Left renal cortex interstitium (tissue), 4 donors: ENCODE data around the gene C1QTNF6. TPM values are rescaled to one million over a fixed set of nuclear protein-coding genes. Genes with fewer than 3 reads are reported as not detected.
A peak's percentile ranks its signal among the peaks of the same experiment; 100 is the strongest.

Experiments
- DNase-seq, 4 donors: peaks; one replicate each; pipeline ENCODE4 v3.0.0-alpha.2; 2013; ENCODE audit warnings: low read depth in 4 of 4, low spot score in 2 of 4, missing footprints in 1 of 4
- polyA plus RNA-seq, 4 donors: library from polyadenylated mRNA; unstranded; fragments of 120-200 nt; gene quantifications; one replicate each; pipeline ENCODE4 v1.2.1, GENCODE V29; 2013; ENCODE audit not compliant: insufficient read length in 4 of 4

The C1QTNF6 gene
- polyA plus RNA-seq, 4 donors, result 29.1 to 36.9 (median 32.3) TPM

DNA sequence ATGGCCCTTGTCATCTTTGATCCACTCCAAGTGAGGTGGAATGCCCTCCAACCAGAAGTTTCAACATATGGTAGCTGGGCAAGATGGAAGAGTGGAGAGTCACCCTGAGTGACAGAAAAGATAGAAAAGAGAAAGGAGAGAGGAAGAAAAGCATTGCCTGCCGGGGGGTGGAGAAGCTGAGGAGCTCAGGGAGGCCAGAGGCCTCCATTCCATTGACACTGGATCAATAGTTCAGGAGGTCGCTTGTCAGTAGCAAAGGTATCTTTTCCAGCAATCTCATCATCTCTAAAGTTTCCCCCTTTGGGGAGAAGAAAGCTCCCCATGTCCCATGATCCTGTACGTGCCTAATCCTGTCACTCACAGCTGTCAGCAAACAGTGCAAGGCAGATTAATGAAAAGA is 6.7 kb upstream of the C1QTNF6 start:
- no peak for DNase-seq

DNA sequence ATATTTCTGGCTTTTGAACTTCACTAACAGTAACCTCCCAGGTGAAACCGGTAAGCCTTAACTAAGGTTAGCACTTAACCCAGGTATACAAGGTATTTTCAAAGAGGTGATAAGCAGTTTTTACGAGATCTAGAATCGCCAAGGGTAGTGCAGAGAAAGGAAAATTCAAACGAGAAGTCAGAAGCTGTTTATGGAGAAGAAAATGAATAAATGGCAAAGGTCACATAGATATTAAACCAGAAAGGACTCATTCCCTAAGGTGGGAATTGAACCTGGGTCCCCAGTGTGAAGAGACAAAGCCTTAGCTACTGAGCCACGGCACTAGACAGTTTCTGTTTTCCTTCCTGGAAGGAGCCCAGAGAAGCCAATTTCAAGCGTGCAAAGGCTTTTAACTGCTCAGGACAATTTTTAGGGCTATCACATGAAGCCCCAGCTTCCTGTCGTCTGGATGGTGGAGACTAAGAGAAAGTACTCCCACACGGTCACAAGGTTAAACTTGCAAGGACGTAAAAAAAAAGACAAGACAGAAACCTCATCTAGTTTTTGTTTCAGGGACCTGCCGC is 5.7 kb upstream of the C1QTNF6 start:
- DNase-seq, result peak in 1 of 4 donors; percentile 47

- no peak for DNase-seq
Observed at GRCh38 chr22:37192741-37193140, 4.7 kb upstream of the C1QTNF6 start.

DNA sequence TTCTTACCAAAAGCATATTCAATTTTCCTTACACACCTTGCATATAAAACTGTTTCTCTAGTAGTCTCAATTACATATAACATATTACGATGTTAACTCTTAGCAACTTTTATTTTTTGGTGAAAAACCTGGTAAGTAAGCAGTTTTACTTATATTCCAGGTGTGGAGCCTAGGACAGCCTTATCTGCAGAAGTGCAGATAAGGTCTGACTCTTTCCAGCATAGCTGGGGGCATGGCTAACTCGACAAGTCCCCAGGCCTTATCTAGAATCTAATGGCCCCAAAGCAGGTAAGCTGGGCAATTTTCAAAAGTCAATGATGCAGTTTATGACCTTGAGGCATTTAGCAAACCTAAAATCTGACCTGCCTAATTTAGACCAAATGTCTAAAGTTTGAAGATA is 4.2 kb upstream of the C1QTNF6 start:
- no peak for DNase-seq

DNA sequence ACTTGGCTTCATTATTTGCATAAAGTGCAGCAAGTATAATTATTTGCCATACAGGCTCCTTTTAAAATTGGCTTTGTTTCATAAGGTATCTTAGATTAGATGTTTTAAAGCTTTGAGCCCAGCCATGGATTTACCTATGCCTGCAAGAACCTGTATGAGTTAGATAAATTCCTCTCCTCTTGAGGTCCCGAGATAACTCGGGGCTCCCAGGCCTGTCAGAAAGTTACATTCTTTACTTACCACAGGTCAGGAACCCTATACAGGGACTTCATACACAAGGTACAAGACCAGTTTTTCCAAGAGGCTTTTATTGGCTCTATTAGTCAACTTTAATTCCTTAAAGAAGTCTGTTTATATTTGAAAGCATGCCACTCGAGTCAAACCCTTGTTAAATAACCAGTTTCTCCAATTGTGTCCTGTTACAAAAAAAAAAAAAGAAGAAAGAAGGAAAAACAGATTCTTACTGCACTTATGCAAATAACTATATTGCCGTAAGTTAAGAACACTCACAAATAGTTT is 2.3 kb upstream of the C1QTNF6 start:
- DNase-seq, result no peak

- DNase-seq, result no peak
Observed at GRCh38 chr22:37188901-37189466, 937 bp upstream of the C1QTNF6 start.

GRCh38 chr22:37187552-37187890 is 526 bp downstream of the C1QTNF6 start:
- no peak for DNase-seq

DNA sequence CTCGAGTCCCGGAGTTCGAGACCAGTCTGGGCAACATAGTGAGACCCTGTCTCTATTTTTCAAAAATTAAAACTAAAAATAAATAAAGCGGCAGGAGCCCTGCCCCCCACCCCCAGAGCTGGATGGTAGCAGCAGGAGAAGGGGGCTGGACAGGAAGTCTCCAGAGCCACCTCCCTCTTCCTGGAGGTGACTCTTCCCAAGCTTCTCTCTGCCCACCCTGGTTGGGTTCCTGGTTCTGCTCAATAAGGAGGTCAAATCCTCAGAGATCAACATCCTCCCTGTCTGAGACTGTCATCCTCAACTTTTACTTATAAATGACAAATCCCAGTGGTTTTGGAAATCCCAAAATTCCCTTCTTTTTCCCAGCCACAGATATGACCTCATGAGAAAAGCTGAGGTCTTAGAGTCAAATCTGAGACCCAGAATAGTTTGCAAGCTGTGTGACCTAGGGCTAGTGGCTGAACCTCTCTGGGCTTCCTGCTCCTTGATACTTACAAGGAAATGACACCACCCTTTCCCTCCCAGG is 987 bp downstream of the C1QTNF6 start:
- no peak for DNase-seq

DNA sequence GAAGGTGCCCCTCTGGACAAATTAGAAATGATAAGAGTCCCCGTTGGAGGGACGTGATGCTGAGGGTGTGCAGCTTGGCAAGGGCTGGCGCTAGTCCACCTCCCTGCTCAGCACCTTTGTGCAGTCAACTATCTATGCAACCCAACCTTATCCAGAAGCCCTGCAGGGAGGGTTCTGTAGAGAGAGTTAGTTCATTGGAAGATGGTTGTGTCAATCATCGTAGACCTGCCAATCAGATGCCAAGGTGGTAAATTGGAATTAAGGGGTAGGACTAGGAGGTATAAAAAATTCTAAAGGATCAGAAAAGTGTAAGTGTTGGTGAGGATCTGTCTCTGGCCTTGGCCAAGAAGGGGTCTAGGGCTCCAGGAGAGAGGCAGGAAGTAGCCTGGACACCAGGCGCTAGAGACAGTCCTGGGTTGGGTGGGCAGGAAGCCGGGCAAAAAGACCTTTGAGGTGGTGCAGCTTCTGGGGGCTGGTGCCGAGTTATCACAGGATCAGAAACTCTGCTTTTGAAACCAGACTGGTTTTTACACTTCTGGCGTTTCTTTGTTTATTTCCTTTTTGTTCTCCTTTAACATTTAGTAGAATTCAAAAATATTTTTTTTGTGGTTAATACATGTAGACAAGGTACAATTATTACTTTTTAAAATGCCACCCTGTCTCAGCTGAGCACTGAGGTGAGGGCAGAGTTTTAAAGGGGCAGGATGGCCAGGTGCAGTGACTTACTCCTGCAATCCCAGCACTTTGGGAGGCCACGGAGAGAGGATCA is 1.6 kb downstream of the C1QTNF6 start:
- peak in 1 of 4 donors; percentile 53 for DNase-seq

- DNase-seq, result no peak
Observed at GRCh38 chr22:37185646-37186227, 2.3 kb downstream of the C1QTNF6 start.

DNA sequence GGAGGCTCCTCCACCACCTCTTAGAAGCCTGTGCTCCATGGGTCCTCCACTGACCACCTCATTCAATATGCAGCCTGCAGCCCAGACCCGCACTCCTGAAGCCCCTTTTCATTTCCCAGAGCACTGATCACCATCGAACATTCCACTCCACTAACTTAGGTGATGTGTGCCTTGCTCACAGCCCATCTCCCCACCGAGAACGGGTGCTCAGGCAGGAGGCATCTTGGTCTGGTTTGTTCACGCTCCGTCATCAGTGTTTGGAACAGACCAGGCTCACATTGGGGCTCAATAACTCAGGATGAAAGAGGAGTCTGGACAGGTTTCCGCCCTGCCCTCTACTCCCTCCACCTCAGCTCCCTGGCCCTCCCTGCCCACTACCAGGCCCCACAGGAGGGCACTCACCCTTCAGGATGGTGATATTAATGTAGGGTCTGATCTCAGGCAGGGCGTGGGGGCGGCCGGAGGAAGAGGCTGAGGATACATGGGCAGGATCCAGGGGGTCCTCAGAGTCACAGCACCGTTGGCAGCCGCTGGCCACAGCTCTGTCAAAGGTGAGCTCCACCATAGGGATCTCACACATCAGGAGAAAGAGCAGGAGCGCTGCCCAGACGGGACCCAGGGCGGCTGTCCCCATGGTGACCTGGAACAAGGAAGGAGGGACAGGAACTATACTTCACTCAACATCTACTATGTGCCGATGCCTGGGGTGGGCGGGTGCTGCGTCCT is 3.1 kb downstream of the C1QTNF6 start:
- no peak for DNase-seq

DNA sequence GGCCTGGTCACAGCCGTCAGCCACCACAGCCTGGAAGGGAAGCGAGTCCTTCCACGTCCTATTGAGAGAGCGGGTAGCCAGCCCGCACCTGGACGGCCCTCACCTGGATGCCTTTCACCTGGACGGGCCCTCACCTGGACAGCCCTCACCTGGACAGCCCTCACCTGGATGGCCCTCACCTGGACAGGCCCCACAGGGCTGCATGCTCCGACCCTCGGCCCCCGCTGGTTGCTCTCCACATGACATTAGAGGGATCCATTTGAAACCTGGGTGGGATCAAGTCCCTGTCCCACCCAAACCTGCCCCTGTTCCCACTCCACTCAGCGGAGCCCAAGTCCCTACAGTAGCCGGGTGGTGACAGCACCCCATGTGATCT is 3.7 kb downstream of the C1QTNF6 start:
- no peak for DNase-seq

GRCh38 chr22:37183432-37184379 is 4.3 kb downstream of the C1QTNF6 start:
- DNase-seq, result no peak

- DNase-seq, result no peak
Observed at GRCh38 chr22:37182949-37183245, 5.2 kb downstream of the C1QTNF6 start.

- DNase-seq, result no peak
Observed at GRCh38 chr22:37182101-37182948, 5.7 kb downstream of the C1QTNF6 start.

DNA sequence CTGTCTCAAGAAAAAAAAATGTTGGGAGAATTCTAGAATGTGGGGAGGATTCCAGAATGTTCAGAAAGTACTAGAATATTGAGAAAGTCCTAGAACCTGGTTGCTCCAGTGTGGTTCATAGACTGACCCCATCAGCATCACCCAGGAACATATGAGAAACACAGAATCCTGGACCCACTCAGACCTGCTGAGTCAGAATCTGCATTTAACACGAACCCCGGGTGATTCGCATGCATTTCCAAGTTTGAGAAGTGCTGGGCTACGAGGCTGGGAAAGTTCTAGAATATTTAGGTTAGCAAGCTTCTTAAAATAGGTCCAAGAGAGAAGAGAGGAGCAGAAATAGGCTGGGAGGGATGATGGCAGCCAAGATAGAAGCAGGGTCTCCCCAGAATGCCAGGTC is 6.4 kb downstream of the C1QTNF6 start:
- no peak for DNase-seq

GRCh38 chr22:37180531-37181231 is 7.4 kb downstream of the C1QTNF6 start:
- DNase-seq, result no peak
